ENCODE results near the gene MEIOSIN. TPM values are rescaled to one million over a fixed set of nuclear protein-coding genes. Genes with fewer than 3 reads are reported as not detected.
A peak's percentile ranks its signal among the peaks of the same experiment; 100 is the strongest.

MEIOSIN gene
- total RNA-seq, 2 experiments from 2014 or later: not detected

GRCh38 chr19:45774765-45775164, 41.5 kb downstream of the MEIOSIN start:
- Mint-ChIP-seq H3K9me3 (ENCODE audit: insufficient read depth) (no peaks in the 10 kb centered on the region), H3K36me3 (ENCODE audit: low read depth) (no peaks in the 10 kb centered on the region), H3K27me3 (ENCODE audit: low read depth) (peaks cover 38% of the 10 kb centered on the region), H3K4me1 (ENCODE audit: low read depth) (peaks cover 27% of the 10 kb centered on the region), H3K4me3 (no peak overlapping the region), H3K27ac (no peak overlapping the region)
- ATAC-seq (no peak), DNase-seq (no peak)
- ChIA-PET CTCF (interaction anchor here (0.7 to 9.4 kb wide), 3 partner anchors 16 to 42 kb away, joined by 3 to 238 read pairs (median 3); no protein-coding TSS in a partner anchor), POLR2A (no interaction called here)

- Mint-ChIP-seq H3K36me3 (ENCODE audit: low read depth) (no peaks in the 10 kb centered on the region), H3K4me1 (ENCODE audit: low read depth) (peaks cover 16% of the 10 kb centered on the region), H3K27me3 (ENCODE audit: low read depth) (peaks cover 39% of the 10 kb centered on the region), H3K9me3 (ENCODE audit: insufficient read depth) (no peaks in the 10 kb centered on the region), H3K4me3 (no peak overlapping the region), H3K27ac (no peak overlapping the region)
- DNase-seq (no peak), ATAC-seq (no peak)
- ChIA-PET POLR2A (no interaction called here), CTCF (interaction anchor here (1.1 to 2.8 kb wide), 2 partner anchors 8 to 85 kb away, joined by 3 to 40 read pairs; partner anchors contain the start of genes QPCTL and SIX5)
Measured at GRCh38 chr19:45777395-45777961, 44.2 kb downstream of the MEIOSIN start.

GRCh38 chr19:45778010-45778661, 44.9 kb downstream of the MEIOSIN start:
- no peaks in the 10 kb centered on the region for H3K36me3 Mint-ChIP-seq (ENCODE audit: low read depth)
- ATAC-seq (no peak), DNase-seq (no peak)
- no peak overlapping the region for H3K27ac Mint-ChIP-seq
- no peaks in the 10 kb centered on the region for H3K9me3 Mint-ChIP-seq (ENCODE audit: insufficient read depth)
- peaks cover 16% of the 10 kb centered on the region for H3K4me1 Mint-ChIP-seq (ENCODE audit: low read depth)
- H3K4me3 Mint-ChIP-seq: no peak overlapping the region
- POLR2A ChIA-PET: no interaction called here
- H3K27me3 Mint-ChIP-seq (ENCODE audit: low read depth): peaks cover 35% of the 10 kb centered on the region
- CTCF ChIA-PET: interaction anchor here (1.4 to 2.8 kb wide), 3 partner anchors 9 to 85 kb away, joined by 8 to 40 read pairs (median 9); partner anchors contain the start of genes QPCTL and SIX5

- DNase-seq: peak; percentile 87
- Mint-ChIP-seq H3K27ac (peak overlapping the region; percentile 40), H3K27me3 (ENCODE audit: low read depth) (peaks cover 35% of the 10 kb centered on the region), H3K4me1 (ENCODE audit: low read depth) (peaks cover 16% of the 10 kb centered on the region), H3K36me3 (ENCODE audit: low read depth) (no peaks in the 10 kb centered on the region), H3K4me3 (peak overlapping the region; percentile 61), H3K9me3 (ENCODE audit: insufficient read depth) (no peaks in the 10 kb centered on the region)
- CTCF ChIA-PET: interaction anchor here (0.6 to 2.8 kb wide), 12 partner anchors 9 to 123 kb away, joined by 3 to 40 read pairs (median 4); partner anchors contain the start of genes DMWD, FOXA3, MYPOP and QPCTL
- ATAC-seq: peak; percentile 88
- POLR2A ChIA-PET: interaction anchor here (1.0 kb wide), 1 partner anchor 9 kb away, joined by 4 read pairs; no protein-coding TSS in a partner anchor
Measured at GRCh38 chr19:45779231-45780145, 46.2 kb downstream of the MEIOSIN start.

GRCh38 chr19:45780146-45780447, 46.9 kb downstream of the MEIOSIN start:
- peaks cover 16% of the 10 kb centered on the region for H3K4me1 Mint-ChIP-seq (ENCODE audit: low read depth)

GRCh38 chr19:45780448-45781213, 47.4 kb downstream of the MEIOSIN start:
- H3K27me3 Mint-ChIP-seq (ENCODE audit: low read depth): peaks cover 32% of the 10 kb centered on the region
- no peaks in the 10 kb centered on the region for H3K9me3 Mint-ChIP-seq (ENCODE audit: insufficient read depth)
- DNase-seq: no peak
- ATAC-seq: no peak
- no peak overlapping the region for H3K4me3 Mint-ChIP-seq
- ChIA-PET POLR2A (no interaction called here), CTCF (interaction anchor here (1.2 to 2.8 kb wide), 3 partner anchors 11 to 19 kb away, joined by 6 to 40 read pairs (median 9); partner anchors contain the start of gene SIX5)
- H3K27ac Mint-ChIP-seq: no peak overlapping the region
- H3K36me3 Mint-ChIP-seq (ENCODE audit: low read depth): no peaks in the 10 kb centered on the region
- H3K4me1 Mint-ChIP-seq (ENCODE audit: low read depth): peaks cover 16% of the 10 kb centered on the region

More at GRCh38 chr19:45780146-45780447, 46.9 kb downstream of the MEIOSIN start:
- no peak overlapping the region for H3K4me3 Mint-ChIP-seq
- ChIA-PET POLR2A (no interaction called here), CTCF (interaction anchor here (2.2 to 2.8 kb wide), 2 partner anchors 11 to 19 kb away, joined by 9 to 40 read pairs; partner anchors contain the start of gene SIX5)
- no peak overlapping the region for H3K27ac Mint-ChIP-seq
- peaks cover 29% of the 10 kb centered on the region for H3K27me3 Mint-ChIP-seq (ENCODE audit: low read depth)
- DNase-seq (no peak), ATAC-seq (no peak)
- H3K9me3 Mint-ChIP-seq (ENCODE audit: insufficient read depth): no peaks in the 10 kb centered on the region
- no peaks in the 10 kb centered on the region for H3K36me3 Mint-ChIP-seq (ENCODE audit: low read depth)

GRCh38 chr19:45781214-45782161, 48.2 kb downstream of the MEIOSIN start:
- ChIA-PET CTCF (interaction anchor here (1.2 kb wide), 1 partner anchor 12 kb away, joined by 6 read pairs; the partner anchor contains the start of gene SIX5), POLR2A (no interaction called here)
- Mint-ChIP-seq H3K4me1 (ENCODE audit: low read depth) (peaks cover 16% of the 10 kb centered on the region), H3K9me3 (ENCODE audit: insufficient read depth) (no peaks in the 10 kb centered on the region), H3K27me3 (ENCODE audit: low read depth) (peaks cover 36% of the 10 kb centered on the region), H3K27ac (no peak overlapping the region), H3K4me3 (no peak overlapping the region), H3K36me3 (ENCODE audit: low read depth) (peaks cover 3% of the 10 kb centered on the region)
- DNase-seq (no peak), ATAC-seq (no peak)

GRCh38 chr19:45782162-45782691, 49.0 kb downstream of the MEIOSIN start, which contains the start of gene DMPK:
DMPK (minus strand) TSS chr19:45782490; CDS start chr19:45782352, 138 bp downstream.
- Mint-ChIP-seq H3K36me3 (ENCODE audit: low read depth) (peaks cover 6% of the 10 kb centered on the region), H3K4me1 (ENCODE audit: low read depth) (peaks cover 16% of the 10 kb centered on the region), H3K27me3 (ENCODE audit: low read depth) (peaks cover 36% of the 10 kb centered on the region), H3K9me3 (ENCODE audit: insufficient read depth) (no peaks in the 10 kb centered on the region), H3K4me3 (no peak within 1 kb of the TSS), H3K27ac (no peak within 1 kb of the TSS)
- CTCF ChIA-PET: interaction anchor here (1.2 to 1.3 kb wide), 2 partner anchors 12 to 13 kb away, joined by 3 to 5 read pairs; partner anchors contain the start of gene SIX5
- no peak for DNase-seq
- POLR2A ChIA-PET: no interaction called here
- ATAC-seq: no peak

- ChIA-PET POLR2A (no interaction called here), CTCF (interaction anchor here (1.0 to 1.3 kb wide), 3 partner anchors 12 to 16 kb away, joined by 3 to 5 read pairs (median 4); partner anchors contain the start of gene SIX5)
- Mint-ChIP-seq H3K27me3 (ENCODE audit: low read depth) (peaks cover 40% of the 10 kb centered on the region), H3K27ac (no peak overlapping the region), H3K9me3 (ENCODE audit: insufficient read depth) (no peaks in the 10 kb centered on the region), H3K4me1 (ENCODE audit: low read depth) (peaks cover 16% of the 10 kb centered on the region), H3K36me3 (ENCODE audit: low read depth) (peaks cover 8% of the 10 kb centered on the region), H3K4me3 (no peak overlapping the region)
- DNase-seq (no peak), ATAC-seq (no peak)
Measured at GRCh38 chr19:45782820-45783785, 49.9 kb downstream of the MEIOSIN start.
